GM18873 (cell line): ENCODE measurements around the gene RIPOR2.

Experiments used
- ATAC-seq: cut with Tn5 transposase; IDR thresholded peaks from one replicate; pipeline ENCODE4 v1.9.1; 2021; ENCODE audit warnings: mild to moderate bottlenecking, moderate library complexity, moderate number of reproducible peaks; ENCODE audit not compliant: unreplicated experiment, low FRiP score

The RIPOR2 gene

DNA sequence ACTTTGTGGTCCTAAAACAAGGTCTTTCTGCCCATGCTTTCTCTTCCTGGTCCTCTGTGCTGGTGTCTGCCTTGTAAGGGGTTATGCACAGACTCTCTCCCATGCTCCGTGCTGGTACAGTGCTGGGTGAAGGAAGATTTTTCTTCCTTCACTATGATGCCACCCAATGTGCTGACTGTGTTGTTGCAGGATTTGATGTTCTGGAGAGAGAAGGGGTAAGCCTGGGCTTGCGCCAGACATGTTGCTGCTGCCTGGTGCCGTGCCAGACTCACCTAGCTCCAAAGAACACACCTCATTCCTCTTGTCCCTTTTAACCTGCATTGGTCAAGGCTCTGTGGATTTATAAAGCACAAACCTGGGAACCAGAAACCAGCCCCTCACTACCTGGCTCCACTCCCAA, 108.6 kb downstream of the RIPOR2 start:
- ATAC-seq, result no peak

GRCh38 chr6:24825130-24825630, 110.6 kb downstream of the RIPOR2 start:
- ATAC-seq, result no peak

DNA sequence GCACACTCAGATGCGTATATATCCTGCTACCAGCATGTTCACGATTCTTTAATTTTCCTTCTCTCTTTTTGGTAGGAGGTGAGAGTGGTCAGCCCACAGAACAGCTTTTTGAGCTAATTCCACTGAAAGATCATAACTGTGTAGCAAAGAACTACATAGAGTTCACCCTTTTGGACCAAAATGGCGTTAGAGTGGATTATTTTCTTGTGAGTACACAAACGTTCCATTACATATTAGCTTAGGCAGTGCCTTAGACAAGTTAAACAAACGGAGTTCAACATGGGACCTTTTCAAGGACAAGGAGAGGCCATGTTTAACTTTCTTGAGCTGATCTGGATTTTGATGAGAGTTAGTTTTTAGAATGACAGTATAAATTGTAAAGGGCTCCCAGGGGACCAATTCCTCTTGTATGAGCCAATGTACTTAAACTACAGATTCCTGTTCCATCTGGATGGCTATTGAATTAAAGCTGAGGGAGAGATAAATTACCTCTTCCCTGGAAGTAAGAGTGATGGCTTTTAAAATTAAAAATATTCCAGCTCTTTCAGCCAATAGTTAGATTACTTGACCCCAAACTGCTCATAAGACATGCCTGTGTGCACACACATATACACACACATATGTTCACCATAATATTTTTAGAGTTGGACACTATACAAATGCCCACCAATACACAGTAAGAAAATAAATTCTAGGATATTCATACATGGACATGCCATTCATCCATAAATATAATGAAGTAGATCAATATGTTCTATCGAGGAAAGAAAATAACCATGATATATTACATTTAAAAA, 111.4 kb downstream of the RIPOR2 start:
- ATAC-seq, result no peak

GRCh38 chr6:24823185-24823584, 112.6 kb downstream of the RIPOR2 start:
- no peak for ATAC-seq

DNA sequence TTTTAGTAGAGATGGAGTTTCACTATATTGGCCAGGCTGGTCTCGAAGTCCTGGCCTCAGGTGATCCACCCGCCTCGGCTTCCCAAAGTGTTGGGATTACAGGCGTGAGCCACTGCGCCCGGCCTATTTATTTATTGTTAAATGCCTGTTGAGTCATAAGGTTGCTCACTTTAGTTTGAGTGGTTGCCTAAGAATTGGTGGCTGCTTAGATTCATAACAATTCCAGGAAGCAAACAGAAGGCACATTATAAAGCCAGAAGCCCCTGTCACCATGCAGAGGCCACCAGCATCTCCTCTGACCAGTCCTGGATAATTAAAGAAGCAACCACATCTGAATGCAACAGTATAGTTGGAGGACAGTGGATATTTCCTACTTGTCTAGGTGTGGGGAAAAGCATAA, 113.1 kb downstream of the RIPOR2 start:
- ATAC-seq, result no peak

DNA sequence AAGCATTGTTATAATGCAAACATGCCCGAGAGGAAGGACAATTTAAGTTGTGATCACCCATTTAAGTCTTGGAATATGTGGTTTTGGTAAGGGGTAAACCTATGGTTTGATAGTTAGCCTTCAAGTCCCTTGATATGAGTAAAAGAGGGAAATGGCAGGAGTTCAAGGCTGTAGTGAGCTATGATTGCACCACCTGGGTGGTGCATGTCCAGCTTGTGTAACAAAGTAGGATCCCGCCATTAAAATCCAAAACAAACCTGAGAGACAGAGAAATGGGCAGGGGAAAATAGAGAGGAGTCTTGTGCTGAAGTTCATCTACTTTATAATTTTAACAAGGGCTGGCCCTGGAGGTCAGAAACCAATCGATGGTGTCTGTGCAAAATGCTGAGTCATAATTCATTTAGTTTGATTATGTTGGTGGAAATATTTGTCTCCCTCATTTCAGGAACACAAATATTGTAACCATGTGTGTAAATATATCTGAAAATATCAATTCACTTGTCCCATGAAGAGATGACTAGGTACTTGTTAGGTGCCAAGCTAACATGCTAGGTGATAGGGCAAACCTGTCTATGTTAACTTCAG, 113.8 kb downstream of the RIPOR2 start:
- ATAC-seq, result no peak

DNA sequence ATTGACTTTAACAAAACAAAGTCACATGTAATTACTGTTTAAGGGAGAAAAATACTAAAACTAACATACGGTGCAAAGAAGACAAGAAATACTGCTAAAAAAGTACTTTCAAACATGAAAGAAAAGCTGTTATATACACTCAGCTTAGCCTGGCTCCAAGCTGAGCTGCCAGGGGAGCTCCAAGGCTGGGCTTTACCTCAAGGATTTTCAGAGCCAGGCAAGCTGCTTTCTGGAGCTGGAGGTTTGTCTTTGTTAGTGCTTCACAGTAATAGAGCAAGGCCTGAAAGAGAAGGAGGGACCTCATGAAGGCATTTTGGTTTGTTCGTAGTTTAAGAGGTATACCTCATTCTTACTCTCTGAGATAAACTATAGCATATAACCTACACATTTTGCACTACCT, 117.4 kb downstream of the RIPOR2 start:
- ATAC-seq, result no peak

DNA sequence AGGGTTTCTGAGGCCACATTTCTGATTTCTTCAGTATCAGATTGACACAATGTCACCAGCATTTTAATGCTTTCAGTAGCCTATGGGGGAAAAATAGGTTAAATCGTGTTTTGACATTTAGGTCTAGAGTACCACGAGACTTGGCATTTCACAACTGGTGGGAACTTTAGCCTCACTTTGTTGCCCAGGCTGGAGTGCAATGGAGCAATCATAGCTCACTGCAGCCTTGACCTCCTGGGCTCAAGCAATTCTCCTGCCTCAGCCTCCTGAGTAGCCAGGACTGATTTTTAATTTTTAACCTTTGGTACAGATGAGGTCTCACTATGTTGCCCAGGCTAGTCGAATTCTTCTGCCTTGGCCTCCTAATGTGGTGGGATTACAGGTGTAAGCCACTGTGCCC, 126.0 kb downstream of the RIPOR2 start:
- no peak for ATAC-seq

DNA sequence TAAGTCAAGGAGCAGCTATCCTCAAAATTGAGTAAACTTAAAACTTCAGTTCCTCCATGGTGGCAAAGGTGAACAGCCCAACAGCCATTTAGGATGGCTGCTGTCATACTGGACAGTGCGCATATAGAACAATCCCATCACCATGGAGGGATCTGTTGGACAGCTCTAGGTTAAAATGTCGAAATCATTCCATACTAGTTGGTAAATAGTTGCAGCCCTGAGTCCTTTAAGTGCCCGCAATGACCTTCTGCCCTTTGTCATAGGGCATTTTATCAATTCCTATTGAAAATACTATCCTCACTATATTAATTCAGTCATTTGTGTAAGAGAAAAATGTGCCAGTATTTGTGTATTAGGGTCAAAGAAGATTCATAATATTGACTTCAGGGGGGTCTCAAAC, 128.2 kb downstream of the RIPOR2 start:
- no peak for ATAC-seq

DNA sequence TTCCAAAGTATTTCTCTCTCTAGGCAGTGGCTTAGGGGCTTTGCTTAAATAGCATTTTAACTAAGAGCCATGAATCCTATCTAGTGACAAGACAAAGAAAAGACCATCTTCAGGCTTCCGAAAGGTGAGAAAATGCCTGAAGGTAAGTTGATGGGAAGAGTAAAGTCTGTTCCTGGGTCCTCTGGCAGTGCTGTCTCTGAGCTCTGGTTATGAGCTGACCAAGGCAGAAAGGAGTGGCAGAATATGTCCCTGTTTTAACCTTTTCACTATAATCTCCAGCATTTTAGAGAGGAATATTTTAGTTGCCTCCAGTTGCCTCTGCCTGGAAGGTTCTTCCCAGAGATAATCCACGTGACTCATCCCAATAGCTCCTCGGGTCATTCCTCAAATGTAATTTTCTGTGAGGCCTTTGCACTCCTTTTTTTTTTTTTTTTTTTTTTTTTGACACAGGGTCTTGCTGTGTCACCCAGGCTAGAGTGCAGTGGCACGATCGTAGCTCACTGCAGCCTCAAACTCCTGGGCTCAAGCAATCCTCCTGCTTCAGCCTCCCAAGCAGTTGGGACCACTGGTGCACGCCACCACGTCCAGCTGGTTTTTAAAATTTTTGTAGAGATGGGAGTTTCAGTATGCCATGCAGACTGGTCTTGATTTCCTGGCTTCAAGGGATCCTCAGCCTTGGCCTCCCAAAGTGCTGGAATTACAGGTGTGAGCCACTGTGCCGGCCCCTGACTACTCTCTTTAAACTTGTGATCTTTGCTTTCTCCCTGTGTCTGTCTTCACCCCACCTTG, 133.3 kb downstream of the RIPOR2 start:
- ATAC-seq, result no peak

GRCh38 chr6:24799541-24799915, 136.2 kb downstream of the RIPOR2 start:
- no peak for ATAC-seq

DNA sequence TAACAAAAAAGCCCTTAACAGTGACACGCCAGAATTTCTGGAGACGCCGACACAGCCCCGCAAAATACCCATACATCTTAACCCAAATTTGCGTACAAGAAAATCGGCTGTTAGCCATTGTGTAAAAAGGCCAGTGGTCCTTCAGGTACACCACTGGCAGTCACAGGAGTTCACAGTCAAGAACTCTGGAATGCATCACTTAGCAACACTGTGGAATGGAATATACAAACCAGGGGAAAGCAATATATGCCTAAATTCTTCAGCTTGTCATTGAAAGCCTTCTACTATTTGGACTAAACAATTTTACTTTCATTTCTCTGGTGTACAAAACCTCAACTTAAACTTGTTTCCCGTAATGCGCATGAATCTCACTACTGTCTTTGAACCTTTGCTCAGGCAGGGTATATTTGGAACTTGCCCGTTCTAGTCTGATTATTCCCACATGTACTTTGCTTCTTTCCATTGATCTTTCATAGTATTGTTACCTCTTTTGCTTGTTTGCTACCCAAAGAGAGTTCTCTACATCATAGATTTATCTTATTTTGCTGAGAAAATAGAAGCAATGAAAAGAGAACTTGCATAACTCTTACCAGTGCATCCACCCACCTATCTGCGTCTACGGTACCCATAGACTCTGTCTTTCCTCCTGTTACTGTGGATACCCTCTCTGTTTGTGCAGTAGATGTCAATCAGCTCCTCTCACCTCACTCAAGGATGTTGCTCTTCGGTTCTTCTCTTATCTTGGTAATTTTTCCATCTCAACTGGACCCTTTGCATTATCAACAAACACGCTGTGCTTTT, 136.8 kb downstream of the RIPOR2 start, which contains the start of gene ARMH2:
Gene ARMH2 (minus strand): TSS at position 178 of the 801 bp plus-strand sequence. CDS start 60 bp downstream, at position 118.
- ATAC-seq, result no peak

DNA sequence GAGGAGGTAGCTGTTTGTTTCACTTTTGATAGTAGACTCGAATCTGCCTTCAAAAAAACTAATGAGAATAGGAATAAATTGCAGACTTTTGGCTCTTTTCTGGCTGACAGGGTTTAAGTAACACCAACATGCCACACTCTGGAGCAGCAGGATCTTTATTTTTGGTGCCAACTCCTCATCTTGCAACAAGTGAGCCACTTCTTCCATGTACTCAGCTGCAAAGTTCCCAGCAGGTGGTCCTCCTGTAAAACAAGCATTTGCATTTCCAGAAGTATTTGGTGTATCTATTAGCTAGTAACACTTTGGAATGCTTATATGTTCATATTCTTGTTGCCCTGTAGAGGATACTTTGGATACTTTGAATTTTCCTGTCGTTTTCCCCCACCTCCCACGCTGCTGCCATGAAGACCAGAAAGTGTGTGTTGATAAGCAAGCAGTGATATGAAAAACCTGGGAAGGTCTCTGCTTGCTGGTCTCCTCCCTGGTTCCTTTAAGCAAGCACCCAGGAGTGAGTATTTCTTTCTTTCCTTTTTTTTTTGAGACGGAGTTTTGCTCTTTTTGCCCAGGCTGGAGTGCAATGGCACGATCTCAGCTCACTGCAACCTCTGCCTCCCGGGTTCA, 138.1 kb downstream of the RIPOR2 start:
- ATAC-seq, result no peak

- ATAC-seq, result no peak
Observed at GRCh38 chr6:24796616-24797290, 139.0 kb downstream of the RIPOR2 start.

DNA sequence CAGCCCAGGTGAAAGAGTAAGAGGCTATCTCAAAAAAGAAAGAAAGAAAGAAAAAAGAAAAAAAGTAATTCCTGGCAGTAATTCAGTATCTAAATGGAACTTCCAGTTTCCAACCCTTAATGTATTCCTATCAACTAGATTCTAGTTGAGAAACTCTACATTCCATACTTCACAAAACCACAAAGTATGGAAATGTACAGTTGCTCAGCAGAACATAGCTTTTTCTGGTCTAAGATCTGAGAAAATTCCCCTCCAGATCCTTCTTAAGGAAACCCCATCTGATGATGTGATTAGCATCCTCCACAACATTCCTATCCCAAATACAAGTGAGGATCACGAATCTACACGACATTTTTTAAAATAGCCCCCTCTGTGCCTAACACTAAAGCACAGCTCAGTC, 140.7 kb downstream of the RIPOR2 start:
- no peak for ATAC-seq

- ATAC-seq, result no peak
Observed at GRCh38 chr6:24788031-24788665, 147.6 kb downstream of the RIPOR2 start.

GRCh38 chr6:24780206-24780605, 155.6 kb downstream of the RIPOR2 start:
- ATAC-seq, result no peak

DNA sequence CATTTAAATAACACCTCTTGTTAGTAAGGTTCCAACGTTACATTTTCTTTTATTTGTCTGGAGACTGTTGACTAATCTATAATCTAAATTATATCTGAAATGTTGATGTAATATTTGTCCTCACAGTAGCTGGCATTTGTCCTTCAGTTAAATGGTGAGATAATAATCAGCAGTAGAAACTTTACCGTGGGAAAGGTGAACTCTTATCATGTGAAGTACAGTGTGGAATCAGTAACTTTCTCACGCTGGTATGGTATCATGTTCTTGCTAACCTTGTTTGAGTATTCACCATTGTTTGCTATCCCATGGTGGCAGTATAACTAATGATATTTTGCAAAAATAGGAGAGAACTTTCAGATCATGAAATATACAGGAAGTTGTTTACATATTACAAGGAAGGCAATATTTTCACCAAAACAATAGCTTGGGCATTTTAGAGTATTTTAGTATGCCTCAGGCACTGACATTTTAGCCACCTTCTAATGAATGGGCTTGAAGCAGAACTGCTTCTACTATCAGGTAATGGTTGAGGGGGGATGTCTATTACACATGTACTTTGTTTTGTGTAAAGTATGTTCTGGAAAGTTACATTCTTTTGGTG, 156.2 kb downstream of the RIPOR2 start:
- no peak for ATAC-seq

DNA sequence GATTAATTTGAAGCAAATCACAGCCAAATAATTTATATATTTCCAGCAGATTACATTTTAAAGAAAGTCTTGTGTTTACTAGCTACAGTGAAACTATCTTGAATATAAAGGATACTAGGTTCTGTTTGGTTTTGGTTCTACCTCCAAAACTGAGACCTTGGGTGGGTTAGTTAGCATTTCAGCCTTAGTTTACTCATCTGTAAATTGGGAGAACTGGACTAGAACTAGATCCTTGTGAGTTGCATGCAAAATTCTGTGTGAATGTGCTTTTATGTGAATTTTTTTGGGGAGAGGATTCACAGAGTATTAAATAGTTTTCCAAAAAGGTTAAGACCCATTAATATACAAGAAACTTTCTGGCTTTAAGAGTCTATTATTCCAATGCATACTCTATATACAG, 156.9 kb downstream of the RIPOR2 start:
- no peak for ATAC-seq
